CD14-positive monocyte (primary cell): ENCODE results near the gene PPP4R1. TPM values are rescaled to one million over a fixed set of nuclear protein-coding genes. Genes with fewer than 3 reads are reported as not detected.

ENCODE experiments used
- DNase-seq, 3 donors: peaks; one replicate each; pipeline ENCODE4 v3.0.0-alpha.2; 2011 to 2022
- H2AFZ ChIP-seq: 2 replicates; pipeline ENCODE4 v1.6.0; 2012; ENCODE audit warnings: mild to moderate bottlenecking, low read depth, low read length, inconsistent platforms; ENCODE audit not compliant: insufficient read depth, poor library complexity, severe bottlenecking
- H3K27ac ChIP-seq, 2 donors: 1 replicate in 1 of 2; 2 replicates in 1 of 2; pipeline ENCODE4 v1.5.1; 2012 to 2013; ENCODE audit warnings: low read length in 2 of 2, control low read depth in 1 of 2, inconsistent platforms in 1 of 2, low read depth in 1 of 2, mild to moderate bottlenecking in 1 of 2
- H3K27me3 ChIP-seq, 2 donors: one replicate each; pipeline versions ENCODE4 v1.6.0 to v1.6.1; 2011 to 2013; ENCODE audit warnings: low read length in 2 of 2; ENCODE audit not compliant: control insufficient read depth in 2 of 2, insufficient read depth in 2 of 2
- H3K36me3 ChIP-seq, 2 donors: replicated peaks in 1 of 2; 1 replicate in 1 of 2; 2 replicates in 1 of 2; pipeline versions ENCODE4 v1.5.1 to v1.6.1; 2012 to 2013; ENCODE audit warnings: low read length in 2 of 2, control low read depth in 1 of 2, inconsistent platforms in 1 of 2, mild to moderate bottlenecking in 1 of 2; ENCODE audit not compliant: insufficient read depth in 2 of 2, control insufficient read depth in 1 of 2
- H3K4me1 ChIP-seq, 2 donors: 1 replicate in 1 of 2; 2 replicates in 1 of 2; pipeline versions ENCODE4 v1.5.1 to v1.6.1; 2012 to 2013; ENCODE audit warnings: low read length in 2 of 2, control low read depth in 1 of 2, inconsistent platforms in 1 of 2, mild to moderate bottlenecking in 1 of 2, moderate library complexity in 1 of 2; ENCODE audit not compliant: insufficient read depth in 2 of 2, control insufficient read depth in 1 of 2
- H3K4me2 ChIP-seq: replicated peaks from 2 replicates; pipeline ENCODE3; 2012; ENCODE audit warnings: low read length, moderate library complexity, mild to moderate bottlenecking; ENCODE audit not compliant: poor library complexity, severe bottlenecking; ENCODE audit errors: extremely low read depth
- H3K4me3 ChIP-seq, 3 experiments: fragments of 200-600 bp in 1 of 3; sonication (generic) in 1 of 3; replicated peaks in 1 of 3; 1 replicate in 2 of 3; 2 replicates in 1 of 3; pipeline ENCODE4 v1.5.1; 2011 to 2013; ENCODE audit warnings: low read length in 3 of 3, mild to moderate bottlenecking in 3 of 3, control low read depth in 2 of 3, low read depth in 2 of 3, inconsistent platforms in 1 of 3, moderate library complexity in 1 of 3
- H3K79me2 ChIP-seq: 2 replicates; pipeline ENCODE4 v1.6.0; 2012; ENCODE audit warnings: mild to moderate bottlenecking, control low read depth, inconsistent platforms, low read length, moderate library complexity; ENCODE audit not compliant: insufficient read depth
- H3K9ac ChIP-seq: 2 replicates; pipeline ENCODE4 v1.6.0; 2017; ENCODE audit warnings: low read length, mild to moderate bottlenecking; ENCODE audit not compliant: insufficient read depth, poor library complexity, severe bottlenecking
- H3K9me3 ChIP-seq, 2 donors: replicated peaks in 1 of 2; 1 replicate in 1 of 2; 2 replicates in 1 of 2; pipeline versions ENCODE4 v1.5.1 to v1.6.1; 2012 to 2013; ENCODE audit warnings: low read length in 2 of 2, control low read depth in 1 of 2; ENCODE audit not compliant: control insufficient read depth in 1 of 2, insufficient read depth in 1 of 2
- H4K20me1 ChIP-seq: 2 replicates; pipeline ENCODE4 v1.6.0; 2012; ENCODE audit warnings: mild to moderate bottlenecking, low read length, control low read depth, moderate library complexity; ENCODE audit not compliant: insufficient read depth
- H3K27ac Mint-ChIP-seq, 7 donors: one replicate each; pipeline ENCODE4 v1.8.0; 2020; ENCODE audit warnings: mild to moderate bottlenecking in 7 of 7, mixed read lengths in 7 of 7, moderate library complexity in 6 of 7, inconsistent platforms in 2 of 7
- H3K27me3 Mint-ChIP-seq, 3 donors: one replicate each; pipeline ENCODE4 v1.8.0; 2021 to 2022; ENCODE audit warnings: low read depth in 3 of 3, mild to moderate bottlenecking in 3 of 3, mixed read lengths in 3 of 3, moderate library complexity in 3 of 3, inconsistent platforms in 1 of 3
- H3K36me3 Mint-ChIP-seq, 2 donors: one replicate each; pipeline ENCODE4 v1.8.0; 2020; ENCODE audit warnings: mixed read lengths in 2 of 2, inconsistent platforms in 1 of 2, mild to moderate bottlenecking in 1 of 2
- H3K4me1 Mint-ChIP-seq: one replicate; pipeline ENCODE4 v1.8.0; 2020; ENCODE audit warnings: mild to moderate bottlenecking, mixed read lengths
- H3K4me3 Mint-ChIP-seq, 2 donors: one replicate each; pipeline ENCODE4 v1.8.0; 2020; ENCODE audit warnings: mild to moderate bottlenecking in 2 of 2, mixed read lengths in 2 of 2, moderate library complexity in 1 of 2
- H3K9me3 Mint-ChIP-seq, 7 donors: one replicate each; pipeline ENCODE4 v1.8.0; 2020 to 2022; ENCODE audit warnings: mixed read lengths in 7 of 7, mild to moderate bottlenecking in 6 of 7, moderate library complexity in 6 of 7, inconsistent platforms in 2 of 7
- WGBS: methylation state at CpG from one replicate; pipeline ENCODE4 v1.1.5; 2013; ENCODE audit warnings: missing lambda C conversion rate; ENCODE audit not compliant: insufficient coverage; 5-methylcytosine and 5-hydroxymethylcytosine counted together
- intact Hi-C, 2 donors: fragments of 100-400 bp; cut with micrococcal nuclease; formaldehyde crosslinking; loops; one replicate each; pipeline versions ENCODE4 v1.15.0 to v1.15.1; 2023
- polyA plus RNA-seq, 3 donors: library from polyadenylated mRNA; depleted of rRNA in 1 of 3; unstranded in 2 of 3; stranded (reverse) in 1 of 3; fragments of 300-500 nt in 2 of 3; fragments of >200 nt in 1 of 3; fragmentation: Illumina TruSeq in 2 of 3; gene quantifications; 1 replicate in 2 of 3; 2 replicates in 1 of 3; pipeline ENCODE4 v1.2.3, GENCODE V29; 2012 to 2021
- TF ChIP-seq, protein P1 (sequence below): fragments of 200-600 bp; IDR thresholded peaks from one replicate; pipeline ENCODE4 v1.8.0; 2022; ENCODE audit warnings: antibody characterized with exemption, mild to moderate bottlenecking

PPP4R1 gene
- polyA plus RNA-seq, 3 donors = 22.0 to 45.3 (median 24.6) TPM

DNA sequence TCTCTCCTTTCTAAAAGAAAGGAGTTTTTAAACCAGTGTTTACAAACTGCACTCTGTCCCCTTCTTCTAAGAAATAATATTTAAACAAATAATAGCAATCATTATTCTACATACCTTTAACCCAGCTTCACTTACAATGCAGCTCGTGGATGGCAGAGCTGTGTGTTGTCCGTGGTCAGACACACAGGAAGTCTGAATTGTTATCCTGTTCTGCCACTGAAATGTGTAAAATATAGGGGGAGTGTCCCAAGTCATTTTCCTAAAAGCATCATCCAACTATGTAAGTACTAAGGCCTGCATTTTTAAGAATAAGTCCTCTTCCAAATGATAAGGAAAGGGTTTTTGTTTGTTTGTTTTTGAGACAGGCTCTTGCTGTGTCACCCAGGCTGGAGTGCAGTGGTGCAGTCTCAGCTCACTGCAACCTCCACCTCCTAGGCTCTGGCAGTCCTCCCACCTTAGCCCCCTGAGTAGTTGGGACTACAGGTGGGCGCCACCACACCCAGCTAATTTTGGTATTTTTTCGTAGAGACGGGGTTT lies 2.7 kb upstream of the PPP4R1 start:
- no peaks in the 10 kb centered on the region for H3K9me3 Mint-ChIP-seq
- no peaks in the 10 kb centered on the region for H3K27me3 Mint-ChIP-seq
- Histone ChIP-seq H3K79me2 (peaks cover 29% of the 10 kb centered on the region), H3K4me2 (no peak overlapping the region), H3K9ac (no peak overlapping the region), H3K36me3 (no peaks in the 10 kb centered on the region), H2AFZ (no peak overlapping the region), H3K4me3 (no peak overlapping the region), H3K4me1 (peaks cover 28 to 39% of the 10 kb centered on the region in 2 donors), H3K9me3 (no peaks in the 10 kb centered on the region), H3K27me3 (no peaks in the 10 kb centered on the region), H3K27ac (no peak overlapping the region), H4K20me1 (peaks cover 10% of the 10 kb centered on the region)
- no peak overlapping the region for H3K4me3 Mint-ChIP-seq
- TF ChIP-seq, protein P1, sequence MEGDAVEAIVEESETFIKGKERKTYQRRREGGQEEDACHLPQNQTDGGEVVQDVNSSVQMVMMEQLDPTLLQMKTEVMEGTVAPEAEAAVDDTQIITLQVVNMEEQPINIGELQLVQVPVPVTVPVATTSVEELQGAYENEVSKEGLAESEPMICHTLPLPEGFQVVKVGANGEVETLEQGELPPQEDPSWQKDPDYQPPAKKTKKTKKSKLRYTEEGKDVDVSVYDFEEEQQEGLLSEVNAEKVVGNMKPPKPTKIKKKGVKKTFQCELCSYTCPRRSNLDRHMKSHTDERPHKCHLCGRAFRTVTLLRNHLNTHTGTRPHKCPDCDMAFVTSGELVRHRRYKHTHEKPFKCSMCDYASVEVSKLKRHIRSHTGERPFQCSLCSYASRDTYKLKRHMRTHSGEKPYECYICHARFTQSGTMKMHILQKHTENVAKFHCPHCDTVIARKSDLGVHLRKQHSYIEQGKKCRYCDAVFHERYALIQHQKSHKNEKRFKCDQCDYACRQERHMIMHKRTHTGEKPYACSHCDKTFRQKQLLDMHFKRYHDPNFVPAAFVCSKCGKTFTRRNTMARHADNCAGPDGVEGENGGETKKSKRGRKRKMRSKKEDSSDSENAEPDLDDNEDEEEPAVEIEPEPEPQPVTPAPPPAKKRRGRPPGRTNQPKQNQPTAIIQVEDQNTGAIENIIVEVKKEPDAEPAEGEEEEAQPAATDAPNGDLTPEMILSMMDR = no peak
- intact Hi-C loops = loop anchor here (10.0 kb wide), 5 partner anchors 88 to 908 kb away; partner anchors contain the start of genes RAB31 (in 2 of the 2) and NAPG (in 1 of the 2)
- peaks cover under 1 to 2% of the 10 kb centered on the region in 2 donors for H3K36me3 Mint-ChIP-seq
- no peak for DNase-seq
- 100% methylated on average over 2 of the region's 5 CpGs for WGBS
- peak overlapping the region in 1 of 7 donors; percentile 35 for H3K27ac Mint-ChIP-seq
- H3K4me1 Mint-ChIP-seq = peaks cover 38% of the 10 kb centered on the region

DNA sequence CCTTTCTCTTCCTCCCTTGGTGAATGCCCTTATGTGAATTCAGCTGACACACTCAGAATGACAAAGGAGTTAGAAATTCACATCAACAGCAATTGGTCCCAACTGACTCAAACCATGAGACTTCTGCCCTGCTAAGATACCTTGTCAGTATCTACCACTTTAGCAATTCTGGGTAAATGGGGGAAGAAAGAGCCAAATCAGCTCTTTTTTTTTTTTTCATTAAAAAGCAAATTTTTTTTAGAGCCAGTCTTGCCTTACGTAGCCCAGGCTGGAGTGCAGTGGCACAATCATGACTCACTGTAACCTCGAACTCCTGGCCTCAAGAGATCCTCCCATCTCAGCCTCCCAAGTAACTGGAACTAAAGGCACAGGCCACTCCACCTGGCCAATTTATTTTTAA lies 1.7 kb upstream of the PPP4R1 start:
- peaks cover 20% of the 10 kb centered on the region for H4K20me1 ChIP-seq
- H3K9ac ChIP-seq = no peak overlapping the region
- Mint-ChIP-seq H3K36me3 (peaks cover 8 to 11% of the 10 kb centered on the region in 2 donors), H3K4me1 (peaks cover 42% of the 10 kb centered on the region), H3K27ac (peak overlapping the region in 1 of 7 donors; percentile 24), H3K27me3 (no peaks in the 10 kb centered on the region), H3K4me3 (peak overlapping the region in 1 of 2 donors; percentile 35), H3K9me3 (no peaks in the 10 kb centered on the region)
- H2AFZ ChIP-seq = no peak overlapping the region
- 64% methylated on average over 2 of the region's 2 CpGs for WGBS
- no peak overlapping the region for H3K27ac ChIP-seq
- H3K27me3 ChIP-seq = no peaks in the 10 kb centered on the region
- peaks cover 4 to 7% of the 10 kb centered on the region in 2 donors for H3K36me3 ChIP-seq
- H3K4me2 ChIP-seq = no peak overlapping the region
- peaks cover 40% of the 10 kb centered on the region for H3K79me2 ChIP-seq
- peak in 1 of 3 donors; percentile 27 for DNase-seq
- no peaks in the 10 kb centered on the region for H3K9me3 ChIP-seq
- H3K4me3 ChIP-seq = peak overlapping the region in 1 of 3 experiments; percentile 78
- TF ChIP-seq, protein P1 = no peak
- peaks cover 30 to 43% of the 10 kb centered on the region in 2 donors for H3K4me1 ChIP-seq
- intact Hi-C loops = loop anchor here (10.0 kb wide), 5 partner anchors 89 to 909 kb away; partner anchors contain the start of genes RAB31 (in 2 of the 2) and NAPG (in 1 of the 2)
